Measurements from ENCODE around the gene TMEM190.

- no peak for TF ChIP-seq CTCF (IDR thresholded peaks at IDR 0.05; ENCODE audit: insufficient read depth, low read depth, low read length)
- no peak for TF ChIP-seq EZH2 (IDR thresholded peaks at IDR 0.05; ENCODE audit: insufficient read depth, low read length)
Observed at GRCh38 chr19:55344444-55344843, 32.2 kb upstream of the TMEM190 start.

Data from astrocyte (in vitro differentiated cells and primary cell).